Medulla oblongata (tissue), 1 donor: ENCODE results near the gene DDX25.
A peak's percentile ranks its signal among the peaks of the same experiment; 100 is the strongest.
"Not testable (repeated sequence)": the region's sequence is repeated elsewhere in the genome, so short reads cannot be mapped to it uniquely, and the experiment has no call there.

Experiments
- DNase-seq: peaks from one replicate; pipeline ENCODE4 v3.0.0-alpha.2; 2015; ENCODE audit errors: extremely low spot score

Gene DDX25

GRCh38 chr11:125903711-125904659, at the start of gene DDX25:
TSS of gene DDX25 (plus strand) at chr11:125904508. CDS start at chr11:125904518, 10 bp downstream.
- peak; percentile 36 for DNase-seq

- not testable (repeated sequence) for DNase-seq
These were observed 46.6 kb upstream of the DDX25 start for GRCh38 chr11:125857670-125858069.

- DNase-seq, result not testable (repeated sequence)
These were observed 41.5 kb upstream of the DDX25 start for GRCh38 chr11:125862786-125863185.

DNA sequence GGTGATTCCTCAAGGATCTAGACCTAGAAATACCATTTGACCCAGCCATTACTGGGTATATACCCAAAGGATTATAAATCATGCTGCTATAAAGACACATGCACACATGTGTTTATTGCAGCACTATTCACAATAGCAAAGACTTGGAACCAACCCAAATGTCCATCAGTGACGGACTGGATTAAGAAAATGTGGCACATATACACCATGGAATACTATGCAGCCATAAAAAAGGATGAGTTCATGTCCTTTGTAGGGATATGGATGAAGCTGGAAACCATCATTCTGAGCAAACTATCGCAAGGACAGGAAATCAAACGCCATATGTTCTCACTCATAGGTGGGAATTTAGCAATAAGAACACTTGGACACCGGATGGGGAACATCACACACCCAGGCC, 39.0 kb upstream of the DDX25 start:
- not testable (repeated sequence) for DNase-seq

- DNase-seq, result no peak
These were observed 34.8 kb upstream of the DDX25 start for GRCh38 chr11:125869521-125869920.

DNA sequence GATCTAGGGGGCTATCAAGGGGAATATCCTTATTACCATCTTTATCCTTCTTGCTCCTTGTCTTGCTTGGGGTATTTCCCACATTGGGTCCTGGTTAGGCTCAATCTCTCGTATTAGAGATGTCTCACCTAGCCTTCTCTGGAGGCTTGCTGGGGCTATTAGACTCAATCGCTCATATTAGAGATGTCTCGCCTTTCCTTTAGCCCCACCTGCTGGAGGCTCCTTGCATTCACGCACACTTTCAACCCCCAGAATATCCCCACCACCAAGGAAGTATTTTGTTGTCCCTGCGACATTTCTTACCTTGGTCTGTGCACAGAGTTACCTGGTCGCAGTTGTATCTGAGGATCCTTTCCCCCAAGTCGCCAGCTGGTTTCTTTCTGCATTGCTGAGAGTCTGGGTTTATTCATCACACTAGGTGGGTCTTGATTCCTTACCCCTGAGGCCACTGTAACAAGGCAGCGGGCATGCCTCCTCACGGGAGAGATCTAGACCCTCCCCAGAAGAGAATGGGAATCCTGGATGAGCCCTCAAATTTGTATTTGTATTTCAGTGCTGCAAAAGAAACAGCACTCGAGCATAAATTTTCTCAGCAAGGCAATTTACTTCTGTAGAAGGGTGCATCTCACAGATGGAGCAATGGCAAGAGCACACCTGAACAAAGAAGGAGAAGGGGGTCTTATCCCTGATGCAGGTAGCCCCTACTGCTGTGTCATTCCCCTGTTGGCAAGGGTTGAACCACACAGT, 32.7 kb upstream of the DDX25 start:
- DNase-seq, result peak; percentile 22

GRCh38 chr11:125872138-125872491, 32.2 kb upstream of the DDX25 start:
- no peak for DNase-seq

DNA sequence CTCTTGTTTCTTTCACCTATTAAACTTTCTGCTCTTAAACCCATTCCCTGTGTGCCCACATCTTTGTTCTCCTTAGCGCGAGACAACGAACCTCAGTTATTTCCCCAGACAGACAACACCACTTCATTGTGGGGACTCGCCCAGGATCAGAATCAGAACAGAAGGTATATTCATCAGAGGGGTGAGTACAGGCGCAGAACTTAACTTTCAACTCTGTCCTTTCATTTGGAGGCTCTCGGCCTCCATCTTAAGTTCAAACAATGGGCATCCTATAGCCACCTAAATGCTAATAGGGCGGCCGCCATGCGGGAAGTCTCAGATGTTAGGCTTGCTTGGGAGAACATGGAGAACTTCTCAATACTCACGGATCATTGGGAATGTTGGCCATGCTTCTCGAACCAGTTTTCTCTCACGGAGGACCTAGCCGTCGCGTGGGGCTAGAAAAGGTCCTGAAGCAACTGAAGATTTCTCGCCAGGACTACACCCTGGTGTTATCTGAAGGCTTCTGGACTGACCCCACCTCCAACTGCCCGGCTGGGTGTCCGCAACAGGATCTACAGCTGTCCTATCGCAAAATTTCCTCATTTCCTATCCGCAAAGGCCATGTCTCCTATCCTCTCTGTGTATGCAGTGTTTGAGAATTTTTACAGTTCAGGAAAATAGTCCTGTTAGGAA, 30.3 kb upstream of the DDX25 start:
- DNase-seq, result no peak

- DNase-seq, result peak; percentile 89
These were observed 29.7 kb upstream of the DDX25 start for GRCh38 chr11:125874556-125875124.

GRCh38 chr11:125881291-125881690, 23.0 kb upstream of the DDX25 start:
- DNase-seq, result no peak

DNA sequence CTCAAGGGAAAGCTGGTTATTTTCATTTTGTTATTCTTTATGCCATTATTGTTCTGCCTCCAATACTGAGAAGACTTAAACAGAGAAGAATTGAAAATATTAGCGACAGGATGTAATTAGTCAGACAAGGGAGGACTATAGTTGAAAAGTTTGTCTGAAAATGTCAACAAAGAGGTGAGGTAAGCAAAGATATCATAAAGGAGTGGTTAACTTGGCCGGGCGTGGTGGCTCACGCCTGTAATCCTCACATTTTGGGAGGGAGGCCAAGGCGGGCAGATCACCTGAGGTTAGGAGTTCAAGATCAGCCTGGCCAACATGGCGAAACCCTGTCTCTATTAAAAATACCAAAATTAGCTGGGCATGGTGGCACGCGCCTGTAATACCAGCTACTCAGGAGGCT, 20.9 kb upstream of the DDX25 start:
- DNase-seq, result no peak

DNA sequence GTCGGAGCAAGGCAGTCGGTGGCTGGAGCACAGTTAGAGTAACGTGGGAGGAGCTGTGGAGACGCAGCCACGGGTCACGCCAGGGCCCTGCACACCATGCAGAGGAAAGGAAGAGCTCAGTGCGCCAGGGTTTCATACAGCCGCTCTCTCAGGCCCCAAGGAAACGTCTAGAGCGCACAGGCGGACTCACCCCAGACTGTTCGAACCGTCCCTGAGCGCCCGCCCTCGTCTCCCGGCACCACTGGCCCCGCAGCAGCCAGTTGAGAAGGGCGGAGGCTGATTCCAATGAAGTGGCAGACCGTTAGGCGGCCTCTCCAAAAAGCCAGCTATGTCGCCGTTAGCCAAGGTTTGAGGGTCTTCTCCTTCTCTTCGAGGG, 17.3 kb upstream of the DDX25 start:
- DNase-seq, result peak; percentile 43

GRCh38 chr11:125887373-125888324, 16.7 kb upstream of the DDX25 start, which contains the start of gene HYLS1:
TSS of gene HYLS1 (plus strand) at chr11:125887668. CDS start at chr11:125899369, 11,701 bp downstream.
- peak; percentile 95 for DNase-seq

GRCh38 chr11:125890447-125891100, 13.7 kb upstream of the DDX25 start:
- no peak for DNase-seq

DNA sequence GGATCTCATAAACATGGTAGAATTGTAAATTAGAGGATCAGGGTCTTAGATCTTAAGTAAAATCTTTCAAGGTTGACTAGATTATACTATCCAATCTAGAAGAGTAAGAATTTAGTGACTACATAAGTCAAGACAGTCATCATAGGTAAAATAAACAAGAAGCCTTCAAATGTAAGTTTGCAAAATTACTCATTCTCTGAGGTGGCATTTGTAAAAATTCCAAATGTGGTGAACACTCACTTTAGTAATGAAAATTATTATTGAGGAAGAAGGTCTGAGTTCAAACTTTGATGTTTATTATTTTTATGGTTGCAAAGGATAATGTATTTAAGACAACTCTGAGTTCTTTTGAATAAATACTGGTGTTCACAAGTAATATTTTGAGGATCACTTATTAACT, 12.2 kb upstream of the DDX25 start:
- DNase-seq, result no peak

GRCh38 chr11:125892994-125893393, 11.3 kb upstream of the DDX25 start:
- DNase-seq, result no peak

DNA sequence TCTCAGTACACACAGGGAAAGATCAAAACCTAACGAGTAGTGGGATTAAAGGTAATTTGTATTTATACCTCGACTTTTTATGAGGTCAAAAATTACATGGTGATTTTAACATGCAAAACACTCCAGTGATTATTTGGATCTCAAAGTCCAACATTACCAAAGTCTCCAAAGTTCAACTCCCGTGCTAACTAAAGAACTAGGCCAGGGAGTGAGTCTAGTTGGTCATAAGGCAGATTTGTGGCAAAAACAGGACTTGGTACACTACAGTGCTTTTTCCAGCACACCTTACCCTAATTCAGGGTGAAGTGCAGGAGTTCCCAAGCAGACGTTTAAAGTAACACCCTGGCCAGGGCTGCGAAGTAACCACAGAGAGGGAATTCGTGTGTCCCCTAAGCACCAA, 2.4 kb upstream of the DDX25 start:
- DNase-seq, result no peak

- DNase-seq, result no peak
These were observed 1.9 kb upstream of the DDX25 start for GRCh38 chr11:125902277-125902926.

DNA sequence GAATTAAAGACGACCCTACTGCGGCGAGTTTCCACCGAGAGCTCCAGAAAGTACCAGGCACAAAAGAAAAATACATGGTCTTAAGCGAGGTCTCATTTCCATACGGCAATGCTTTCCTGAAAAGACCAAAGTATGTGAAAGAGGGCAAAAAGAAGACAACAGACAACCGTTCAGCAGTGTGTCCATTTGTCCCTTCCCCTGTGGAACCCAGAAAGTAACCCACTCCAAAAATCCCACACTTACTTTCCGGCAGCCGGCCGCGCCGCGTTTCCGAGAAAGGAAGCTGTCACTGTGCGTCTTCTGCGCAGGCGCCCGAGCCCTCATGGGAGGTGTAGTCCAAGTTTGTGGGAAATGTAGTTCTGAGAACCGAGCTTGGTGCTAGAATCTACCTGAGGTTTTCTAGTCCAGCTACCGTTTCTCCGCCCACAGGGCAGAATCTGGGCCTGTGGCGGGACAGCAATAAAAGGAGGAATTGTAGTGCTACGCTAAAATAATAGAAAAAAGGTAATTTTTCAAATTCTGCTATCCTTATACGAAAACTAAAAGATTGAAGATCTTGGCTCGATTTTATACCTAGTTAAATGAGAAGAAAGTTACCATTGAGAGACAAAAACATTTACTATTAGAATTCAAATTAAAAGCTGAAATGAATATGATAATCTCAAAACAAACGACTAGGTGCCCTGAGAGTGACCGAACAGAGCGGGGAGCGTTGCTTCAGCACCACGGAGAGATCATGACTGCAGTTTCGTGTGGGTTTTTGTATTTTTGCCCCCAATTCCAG, 1.2 kb upstream of the DDX25 start, which contains the start of gene PUS3:
Gene PUS3 (minus strand): TSS at position 280 of the 784 bp plus-strand sequence. CDS start 6,922 bp downstream, outside the sequence.
- peak; percentile 93 for DNase-seq
